Spleen (tissue), 7 donors: ENCODE results near the gene ZNF652.
A peak's percentile ranks its signal among the peaks of the same experiment; 100 is the strongest.

Experiments
- POLR2A ChIP-seq, 3 donors: fragments of 450-650 bp; IDR thresholded peaks; one replicate each; pipeline ENCODE4 v1.5.1; 2017; ENCODE audit warnings: antibody characterized with exemption in 3 of 3, mild to moderate bottlenecking in 1 of 3
- POLR2AphosphoS5 ChIP-seq, 3 donors: sonication (generic); formaldehyde crosslinking; IDR thresholded peaks; one replicate each; pipeline ENCODE4 v1.5.1; 2017; ENCODE audit warnings: antibody characterized with exemption in 3 of 3
- TF ChIP-seq, protein P1 (sequence below), 11 experiments: fragments of 200-600 bp in 7 of 11; fragments of 450-650 bp in 4 of 11; sonication (generic) in 4 of 11; IDR thresholded peaks in 8 of 11; conservative IDR thresholded peaks in 3 of 11; 1 replicate in 7 of 11; 2 replicates in 4 of 11; pipeline versions ENCODE4 v1.4.0 to v1.8.0; 2016 to 2021; ENCODE audit warnings: antibody characterized with exemption in 11 of 11, inconsistent platforms in 4 of 11, mild to moderate bottlenecking in 1 of 11
- donor health status: DM: no; HTN: no; CAD: no; lungs with moderate emphysema.
- donor health status: DM: no; HTN: no; CAD: no.
- donor health status: DM: no; HTN: no; CAD: no.

DNA sequence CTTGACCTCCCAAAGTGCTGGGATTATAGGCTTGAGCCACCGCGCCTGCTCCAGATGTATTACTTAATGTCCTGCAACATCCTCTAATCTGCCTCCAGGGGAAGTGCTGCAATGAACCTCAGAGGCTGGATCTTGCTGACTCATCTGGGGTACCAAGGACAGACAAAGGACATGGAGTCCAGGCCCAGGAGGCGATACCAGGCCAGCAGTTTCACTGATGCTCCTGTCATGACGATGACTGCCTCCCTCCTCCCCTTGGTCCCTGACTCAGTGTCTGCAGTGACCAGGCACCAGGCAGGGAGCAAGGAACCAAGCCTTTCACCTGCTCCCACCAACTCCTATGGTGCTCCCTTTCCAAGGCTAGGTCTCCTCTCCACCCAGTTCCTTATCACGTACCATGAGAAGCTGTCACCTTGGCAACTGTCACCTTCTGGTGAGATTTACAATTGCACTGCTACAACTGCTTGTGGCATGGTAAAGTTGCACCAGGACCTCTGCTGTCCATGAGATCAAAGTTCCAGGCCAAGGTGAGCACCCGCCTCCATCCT lies 109.8 kb downstream of the ZNF652 start:
- TF ChIP-seq, protein P1, sequence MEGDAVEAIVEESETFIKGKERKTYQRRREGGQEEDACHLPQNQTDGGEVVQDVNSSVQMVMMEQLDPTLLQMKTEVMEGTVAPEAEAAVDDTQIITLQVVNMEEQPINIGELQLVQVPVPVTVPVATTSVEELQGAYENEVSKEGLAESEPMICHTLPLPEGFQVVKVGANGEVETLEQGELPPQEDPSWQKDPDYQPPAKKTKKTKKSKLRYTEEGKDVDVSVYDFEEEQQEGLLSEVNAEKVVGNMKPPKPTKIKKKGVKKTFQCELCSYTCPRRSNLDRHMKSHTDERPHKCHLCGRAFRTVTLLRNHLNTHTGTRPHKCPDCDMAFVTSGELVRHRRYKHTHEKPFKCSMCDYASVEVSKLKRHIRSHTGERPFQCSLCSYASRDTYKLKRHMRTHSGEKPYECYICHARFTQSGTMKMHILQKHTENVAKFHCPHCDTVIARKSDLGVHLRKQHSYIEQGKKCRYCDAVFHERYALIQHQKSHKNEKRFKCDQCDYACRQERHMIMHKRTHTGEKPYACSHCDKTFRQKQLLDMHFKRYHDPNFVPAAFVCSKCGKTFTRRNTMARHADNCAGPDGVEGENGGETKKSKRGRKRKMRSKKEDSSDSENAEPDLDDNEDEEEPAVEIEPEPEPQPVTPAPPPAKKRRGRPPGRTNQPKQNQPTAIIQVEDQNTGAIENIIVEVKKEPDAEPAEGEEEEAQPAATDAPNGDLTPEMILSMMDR (IDR thresholded peaks at IDR 0.05 in 8 of 11, conservative IDR thresholded peaks at IDR 0.05 in 3 of 11) = peak in 2 of 11 experiments; percentile 4 to 32
- no peak for TF ChIP-seq POLR2A (IDR thresholded peaks at IDR 0.05)
- peak in 2 of 3 donors; percentile 29 to 75 for TF ChIP-seq POLR2AphosphoS5 (IDR thresholded peaks at IDR 0.05)
